K562 (cell line): ENCODE measurements around the gene GARRE1. TPM values are rescaled to one million over a fixed set of nuclear protein-coding genes. Genes with fewer than 3 reads are reported as not detected.
A peak's percentile ranks its signal among the peaks of the same experiment; 100 is the strongest.

Experiments used
- CEBPG ChIP-seq, 3 experiments: fragments of 200-800 bp in 1 of 3; sonication (Bioruptor generic) in 1 of 3; sonication (generic) in 1 of 3; formaldehyde crosslinking in 1 of 3; IDR thresholded peaks in 2 of 3; conservative IDR thresholded peaks in 1 of 3; 2 replicates each; pipeline versions ENCODE4 v1.6.1 to v1.8.0; 2016 to 2022; ENCODE audit warnings: missing compliant biosample characterization in 2 of 3, missing genetic modification characterization in 2 of 3, mild to moderate bottlenecking in 1 of 3, missing genetic modification reagents in 1 of 3
- GATAD2A ChIP-seq: fragments of 450-650 bp; IDR thresholded peaks from 2 replicates; pipeline ENCODE4 v1.6.1; 2017
- ZNF140 ChIP-seq: fragments of 250-450 bp; sonication (Bioruptor Pico); IDR thresholded peaks from 2 replicates; pipeline ENCODE4 v1.8.0; 2021; ENCODE audit warnings: moderate library complexity, mild to moderate bottlenecking, inconsistent platforms
- ZNF217 ChIP-seq: sonication (generic); formaldehyde crosslinking; IDR thresholded peaks from 2 replicates; pipeline ENCODE4 v1.8.0; 2022; ENCODE audit warnings: mild to moderate bottlenecking, missing genetic modification reagents
- ZNF311 ChIP-seq: fragments of 250-450 bp; sonication (Bioruptor Pico); IDR thresholded peaks from 2 replicates; pipeline ENCODE4 v1.4.0; 2020; ENCODE audit warnings: mild to moderate bottlenecking, moderate library complexity
- ZNF444 ChIP-seq: fragments of 250-450 bp; sonication (Bioruptor Pico); IDR thresholded peaks from 2 replicates; pipeline ENCODE4 v1.4.0; 2020; ENCODE audit warnings: mild to moderate bottlenecking, moderate library complexity
- polyA plus RNA-seq, 8 experiments: library from polyadenylated mRNA; depleted of rRNA in 4 of 8; stranded (reverse) in 5 of 8; unstranded in 3 of 8; fragments of >200 nt; fragmentation: Nextera tagmentation in 2 of 8; fragmentation: Illumina TruSeq in 1 of 8; extraction: Ambion mirVana in 2 of 8; extraction: Trizol in 1 of 8; gene quantifications; 2 replicates each; pipeline versions ENCODE4 v1.2.1 to v1.2.3, GENCODE V29; 2011 to 2014; ENCODE audit warnings: inconsistent platforms in 1 of 8, missing spikeins in 1 of 8
- total RNA-seq, 7 experiments: library from RNA; depleted of rRNA in 6 of 7; stranded (reverse); fragments of >200 nt in 6 of 7; fragmentation: Illumina TruSeq in 2 of 7; extraction: Trizol in 2 of 7; gene quantifications; 2 replicates each; pipeline versions ENCODE4 v1.2.1 to v1.2.3, GENCODE V29; 2011 to 2021; ENCODE audit warnings: low replicate concordance in 1 of 7
- TF ChIP-seq, protein P1 (sequence below): fragments of 200-600 bp; sonication (generic); IDR thresholded peaks from one replicate; pipeline ENCODE4 v1.6.1; 2012; ENCODE audit warnings: mild to moderate bottlenecking, low read depth, low read length, inconsistent platforms
- TF ChIP-seq, protein P2 (sequence below): fragments of 450-650 bp; IDR thresholded peaks from 2 replicates; pipeline ENCODE4 v1.6.1; 2017; ENCODE audit warnings: antibody characterized with exemption, mild to moderate bottlenecking
- TF ChIP-seq, protein P3 (sequence below), 2 experiments: fragments of 450-650 bp; conservative IDR thresholded peaks; 2 replicates each; pipeline ENCODE4 v1.6.1; 2017; ENCODE audit warnings: mild to moderate bottlenecking in 2 of 2, moderate library complexity in 2 of 2

The GARRE1 gene
- total and polyA plus RNA-seq, 9 of the 15 experiments (the other 6 are each of a cell fraction or from before 2014, with no cell fraction given) = 1.6 to 12.8 (median 7.5) TPM

DNA sequence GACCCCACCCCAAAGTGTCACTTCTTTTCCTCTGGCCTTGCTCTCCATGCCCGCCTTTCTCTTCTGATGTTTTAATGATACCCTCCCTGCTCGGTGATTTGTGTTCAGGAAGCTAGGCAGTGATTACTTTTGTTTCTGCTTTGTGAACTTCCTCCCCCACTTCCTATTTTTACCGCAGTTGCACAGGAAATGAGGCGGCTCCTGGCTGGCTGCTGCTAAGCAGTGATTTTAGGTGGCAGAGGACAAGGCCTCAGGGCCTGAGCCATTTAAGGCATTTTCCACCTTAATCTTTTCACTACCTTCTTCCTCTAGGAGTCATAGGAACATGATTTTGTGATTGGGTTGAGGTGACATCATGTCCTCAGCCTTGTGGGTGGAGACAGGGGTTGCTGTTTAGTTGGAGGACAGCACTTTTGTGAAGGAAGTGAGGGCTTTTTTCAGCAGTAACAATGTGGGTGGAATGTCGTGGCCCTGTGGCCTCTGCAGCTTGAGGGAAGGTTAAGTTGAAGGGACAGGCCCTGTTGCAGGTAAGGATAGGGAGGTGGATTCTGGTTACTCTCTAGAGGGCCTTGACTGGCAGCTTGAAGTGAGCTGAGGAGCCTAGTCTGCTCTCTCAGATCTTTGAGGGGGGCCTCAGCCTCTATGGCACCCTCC is 15.7 kb downstream of the GARRE1 start (continued):
- TF ChIP-seq, protein P1, sequence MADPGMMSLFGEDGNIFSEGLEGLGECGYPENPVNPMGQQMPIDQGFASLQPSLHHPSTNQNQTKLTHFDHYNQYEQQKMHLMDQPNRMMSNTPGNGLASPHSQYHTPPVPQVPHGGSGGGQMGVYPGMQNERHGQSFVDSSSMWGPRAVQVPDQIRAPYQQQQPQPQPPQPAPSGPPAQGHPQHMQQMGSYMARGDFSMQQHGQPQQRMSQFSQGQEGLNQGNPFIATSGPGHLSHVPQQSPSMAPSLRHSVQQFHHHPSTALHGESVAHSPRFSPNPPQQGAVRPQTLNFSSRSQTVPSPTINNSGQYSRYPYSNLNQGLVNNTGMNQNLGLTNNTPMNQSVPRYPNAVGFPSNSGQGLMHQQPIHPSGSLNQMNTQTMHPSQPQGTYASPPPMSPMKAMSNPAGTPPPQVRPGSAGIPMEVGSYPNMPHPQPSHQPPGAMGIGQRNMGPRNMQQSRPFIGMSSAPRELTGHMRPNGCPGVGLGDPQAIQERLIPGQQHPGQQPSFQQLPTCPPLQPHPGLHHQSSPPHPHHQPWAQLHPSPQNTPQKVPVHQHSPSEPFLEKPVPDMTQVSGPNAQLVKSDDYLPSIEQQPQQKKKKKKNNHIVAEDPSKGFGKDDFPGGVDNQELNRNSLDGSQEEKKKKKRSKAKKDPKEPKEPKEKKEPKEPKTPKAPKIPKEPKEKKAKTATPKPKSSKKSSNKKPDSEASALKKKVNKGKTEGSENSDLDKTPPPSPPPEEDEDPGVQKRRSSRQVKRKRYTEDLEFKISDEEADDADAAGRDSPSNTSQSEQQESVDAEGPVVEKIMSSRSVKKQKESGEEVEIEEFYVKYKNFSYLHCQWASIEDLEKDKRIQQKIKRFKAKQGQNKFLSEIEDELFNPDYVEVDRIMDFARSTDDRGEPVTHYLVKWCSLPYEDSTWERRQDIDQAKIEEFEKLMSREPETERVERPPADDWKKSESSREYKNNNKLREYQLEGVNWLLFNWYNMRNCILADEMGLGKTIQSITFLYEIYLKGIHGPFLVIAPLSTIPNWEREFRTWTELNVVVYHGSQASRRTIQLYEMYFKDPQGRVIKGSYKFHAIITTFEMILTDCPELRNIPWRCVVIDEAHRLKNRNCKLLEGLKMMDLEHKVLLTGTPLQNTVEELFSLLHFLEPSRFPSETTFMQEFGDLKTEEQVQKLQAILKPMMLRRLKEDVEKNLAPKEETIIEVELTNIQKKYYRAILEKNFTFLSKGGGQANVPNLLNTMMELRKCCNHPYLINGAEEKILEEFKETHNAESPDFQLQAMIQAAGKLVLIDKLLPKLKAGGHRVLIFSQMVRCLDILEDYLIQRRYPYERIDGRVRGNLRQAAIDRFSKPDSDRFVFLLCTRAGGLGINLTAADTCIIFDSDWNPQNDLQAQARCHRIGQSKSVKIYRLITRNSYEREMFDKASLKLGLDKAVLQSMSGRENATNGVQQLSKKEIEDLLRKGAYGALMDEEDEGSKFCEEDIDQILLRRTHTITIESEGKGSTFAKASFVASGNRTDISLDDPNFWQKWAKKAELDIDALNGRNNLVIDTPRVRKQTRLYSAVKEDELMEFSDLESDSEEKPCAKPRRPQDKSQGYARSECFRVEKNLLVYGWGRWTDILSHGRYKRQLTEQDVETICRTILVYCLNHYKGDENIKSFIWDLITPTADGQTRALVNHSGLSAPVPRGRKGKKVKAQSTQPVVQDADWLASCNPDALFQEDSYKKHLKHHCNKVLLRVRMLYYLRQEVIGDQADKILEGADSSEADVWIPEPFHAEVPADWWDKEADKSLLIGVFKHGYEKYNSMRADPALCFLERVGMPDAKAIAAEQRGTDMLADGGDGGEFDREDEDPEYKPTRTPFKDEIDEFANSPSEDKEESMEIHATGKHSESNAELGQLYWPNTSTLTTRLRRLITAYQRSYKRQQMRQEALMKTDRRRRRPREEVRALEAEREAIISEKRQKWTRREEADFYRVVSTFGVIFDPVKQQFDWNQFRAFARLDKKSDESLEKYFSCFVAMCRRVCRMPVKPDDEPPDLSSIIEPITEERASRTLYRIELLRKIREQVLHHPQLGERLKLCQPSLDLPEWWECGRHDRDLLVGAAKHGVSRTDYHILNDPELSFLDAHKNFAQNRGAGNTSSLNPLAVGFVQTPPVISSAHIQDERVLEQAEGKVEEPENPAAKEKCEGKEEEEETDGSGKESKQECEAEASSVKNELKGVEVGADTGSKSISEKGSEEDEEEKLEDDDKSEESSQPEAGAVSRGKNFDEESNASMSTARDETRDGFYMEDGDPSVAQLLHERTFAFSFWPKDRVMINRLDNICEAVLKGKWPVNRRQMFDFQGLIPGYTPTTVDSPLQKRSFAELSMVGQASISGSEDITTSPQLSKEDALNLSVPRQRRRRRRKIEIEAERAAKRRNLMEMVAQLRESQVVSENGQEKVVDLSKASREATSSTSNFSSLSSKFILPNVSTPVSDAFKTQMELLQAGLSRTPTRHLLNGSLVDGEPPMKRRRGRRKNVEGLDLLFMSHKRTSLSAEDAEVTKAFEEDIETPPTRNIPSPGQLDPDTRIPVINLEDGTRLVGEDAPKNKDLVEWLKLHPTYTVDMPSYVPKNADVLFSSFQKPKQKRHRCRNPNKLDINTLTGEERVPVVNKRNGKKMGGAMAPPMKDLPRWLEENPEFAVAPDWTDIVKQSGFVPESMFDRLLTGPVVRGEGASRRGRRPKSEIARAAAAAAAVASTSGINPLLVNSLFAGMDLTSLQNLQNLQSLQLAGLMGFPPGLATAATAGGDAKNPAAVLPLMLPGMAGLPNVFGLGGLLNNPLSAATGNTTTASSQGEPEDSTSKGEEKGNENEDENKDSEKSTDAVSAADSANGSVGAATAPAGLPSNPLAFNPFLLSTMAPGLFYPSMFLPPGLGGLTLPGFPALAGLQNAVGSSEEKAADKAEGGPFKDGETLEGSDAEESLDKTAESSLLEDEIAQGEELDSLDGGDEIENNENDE = no peak
- TF ChIP-seq, protein P2, sequence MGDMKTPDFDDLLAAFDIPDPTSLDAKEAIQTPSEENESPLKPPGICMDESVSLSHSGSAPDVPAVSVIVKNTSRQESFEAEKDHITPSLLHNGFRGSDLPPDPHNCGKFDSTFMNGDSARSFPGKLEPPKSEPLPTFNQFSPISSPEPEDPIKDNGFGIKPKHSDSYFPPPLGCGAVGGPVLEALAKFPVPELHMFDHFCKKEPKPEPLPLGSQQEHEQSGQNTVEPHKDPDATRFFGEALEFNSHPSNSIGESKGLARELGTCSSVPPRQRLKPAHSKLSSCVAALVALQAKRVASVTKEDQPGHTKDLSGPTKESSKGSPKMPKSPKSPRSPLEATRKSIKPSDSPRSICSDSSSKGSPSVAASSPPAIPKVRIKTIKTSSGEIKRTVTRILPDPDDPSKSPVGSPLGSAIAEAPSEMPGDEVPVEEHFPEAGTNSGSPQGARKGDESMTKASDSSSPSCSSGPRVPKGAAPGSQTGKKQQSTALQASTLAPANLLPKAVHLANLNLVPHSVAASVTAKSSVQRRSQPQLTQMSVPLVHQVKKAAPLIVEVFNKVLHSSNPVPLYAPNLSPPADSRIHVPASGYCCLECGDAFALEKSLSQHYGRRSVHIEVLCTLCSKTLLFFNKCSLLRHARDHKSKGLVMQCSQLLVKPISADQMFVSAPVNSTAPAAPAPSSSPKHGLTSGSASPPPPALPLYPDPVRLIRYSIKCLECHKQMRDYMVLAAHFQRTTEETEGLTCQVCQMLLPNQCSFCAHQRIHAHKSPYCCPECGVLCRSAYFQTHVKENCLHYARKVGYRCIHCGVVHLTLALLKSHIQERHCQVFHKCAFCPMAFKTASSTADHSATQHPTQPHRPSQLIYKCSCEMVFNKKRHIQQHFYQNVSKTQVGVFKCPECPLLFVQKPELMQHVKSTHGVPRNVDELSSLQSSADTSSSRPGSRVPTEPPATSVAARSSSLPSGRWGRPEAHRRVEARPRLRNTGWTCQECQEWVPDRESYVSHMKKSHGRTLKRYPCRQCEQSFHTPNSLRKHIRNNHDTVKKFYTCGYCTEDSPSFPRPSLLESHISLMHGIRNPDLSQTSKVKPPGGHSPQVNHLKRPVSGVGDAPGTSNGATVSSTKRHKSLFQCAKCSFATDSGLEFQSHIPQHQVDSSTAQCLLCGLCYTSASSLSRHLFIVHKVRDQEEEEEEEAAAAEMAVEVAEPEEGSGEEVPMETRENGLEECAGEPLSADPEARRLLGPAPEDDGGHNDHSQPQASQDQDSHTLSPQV = no peak
- TF ChIP-seq ZNF444 (CRISPR knock-in tag) (no peak), ZNF217 (CRISPR knock-in tag) (no peak), ZNF311 (CRISPR knock-in tag) (no peak), CEBPG (CRISPR knock-in tag; IDR thresholded peaks at IDR 0.05) (peak; percentile 54), CEBPG (tag; conservative IDR thresholded peaks at IDR 0.05 in 1 of 2, IDR thresholded peaks at IDR 0.05 in 1 of 2) (0 out of 4 replicates have a peak, but pooled peaks of 1 of the 2 experiments have one; percentile 57), ZNF140 (CRISPR knock-in tag) (no peak), GATAD2A (no peak)
- TF ChIP-seq, protein P3, sequence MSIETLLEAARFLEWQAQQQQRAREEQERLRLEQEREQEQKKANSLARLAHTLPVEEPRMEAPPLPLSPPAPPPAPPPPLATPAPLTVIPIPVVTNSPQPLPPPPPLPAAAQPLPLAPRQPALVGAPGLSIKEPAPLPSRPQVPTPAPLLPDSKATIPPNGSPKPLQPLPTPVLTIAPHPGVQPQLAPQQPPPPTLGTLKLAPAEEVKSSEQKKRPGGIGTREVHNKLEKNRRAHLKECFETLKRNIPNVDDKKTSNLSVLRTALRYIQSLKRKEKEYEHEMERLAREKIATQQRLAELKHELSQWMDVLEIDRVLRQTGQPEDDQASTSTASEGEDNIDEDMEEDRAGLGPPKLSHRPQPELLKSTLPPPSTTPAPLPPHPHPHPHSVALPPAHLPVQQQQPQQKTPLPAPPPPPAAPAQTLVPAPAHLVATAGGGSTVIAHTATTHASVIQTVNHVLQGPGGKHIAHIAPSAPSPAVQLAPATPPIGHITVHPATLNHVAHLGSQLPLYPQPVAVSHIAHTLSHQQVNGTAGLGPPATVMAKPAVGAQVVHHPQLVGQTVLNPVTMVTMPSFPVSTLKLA (conservative IDR thresholded peaks at IDR 0.05) = peak in 1 of 2 experiments; percentile 53; a peak in 1 of 4 replicates
